ENCODE data around the gene C1QA.

GRCh38 chr1:22606161-22606560 lies 30.3 kb upstream of the C1QA start:
- no peak for TF ChIP-seq POLR2AphosphoS5 (IDR thresholded peaks at IDR 0.05)
- TF ChIP-seq CTCF (IDR thresholded peaks at IDR 0.05): no peak
